Measurements from ENCODE around the gene CHST11. TPM values are rescaled to one million over a fixed set of nuclear protein-coding genes. Genes with fewer than 3 reads are reported as not detected.
A peak's percentile ranks its signal among the peaks of the same experiment; 100 is the strongest.

CHST11 gene
- total RNA-seq, 1 donor from 2014 or later, result 3.4 TPM

- intact Hi-C loops (cut with micrococcal nuclease), result no loop called here
- ATAC-seq (no peak), DNase-seq (no peak)
These were observed 231.2 kb downstream of the CHST11 start for GRCh38 chr12:104687823-104688573.

DNA sequence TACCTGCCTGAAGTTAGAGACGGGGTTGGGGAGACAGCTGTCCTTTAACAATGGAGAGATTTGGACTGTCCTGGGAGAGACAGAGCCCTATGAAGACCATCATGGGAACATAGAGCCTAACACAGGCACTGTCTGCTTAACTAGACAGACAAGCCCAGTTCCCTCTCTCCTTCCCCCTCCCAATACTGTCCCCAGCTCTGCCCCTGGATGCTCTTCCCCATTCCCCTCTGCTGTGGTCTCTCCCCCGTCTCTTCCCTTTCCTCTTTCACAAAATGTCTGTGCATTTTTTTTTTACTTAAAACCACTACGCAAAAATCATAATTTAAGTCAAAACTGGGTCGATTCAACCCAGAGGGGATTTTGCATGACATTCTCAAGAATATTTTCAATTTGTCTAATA lies 232.9 kb downstream of the CHST11 start:
- ATAC-seq, result peak; percentile 45
- intact Hi-C loops (cut with micrococcal nuclease), result no loop called here

GRCh38 chr12:104691721-104692556 lies 235.2 kb downstream of the CHST11 start:
- ATAC-seq, result peak; percentile 55
- no peak for DNase-seq
- intact Hi-C loops (cut with micrococcal nuclease), result no loop called here

More for the DNA sequence above, 232.9 kb downstream of the CHST11 start:
- no peak for DNase-seq

- intact Hi-C loops (cut with micrococcal nuclease), result no loop called here
- no peak for ATAC-seq
- no peak for DNase-seq
These were observed 235.9 kb downstream of the CHST11 start for GRCh38 chr12:104692557-104693218.

DNA sequence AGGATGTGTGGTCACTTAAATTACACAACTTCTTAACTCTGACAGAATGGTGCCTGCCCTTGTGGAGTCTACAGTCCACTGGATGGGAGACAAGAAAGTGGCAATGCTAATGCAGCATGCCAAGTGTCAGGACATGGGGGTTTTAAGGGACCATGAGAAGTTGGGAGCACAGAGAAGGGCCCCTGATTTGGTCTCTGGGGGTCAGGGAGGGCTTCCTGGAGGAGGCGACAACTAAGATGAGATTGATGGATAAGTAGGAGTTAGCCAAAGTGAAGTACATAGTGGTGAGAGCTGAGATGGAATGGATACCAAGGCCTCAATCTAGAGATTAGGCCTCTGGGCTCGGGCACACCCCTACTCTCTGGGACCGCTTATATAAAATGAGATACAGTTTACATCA lies 236.7 kb downstream of the CHST11 start:
- ATAC-seq (no peak), DNase-seq (no peak)
- intact Hi-C loops (cut with micrococcal nuclease), result no loop called here

GRCh38 chr12:104694161-104694560 lies 237.4 kb downstream of the CHST11 start:
- intact Hi-C loops (cut with micrococcal nuclease), result no loop called here
- DNase-seq (no peak), ATAC-seq (no peak)

GRCh38 chr12:104694711-104695110 lies 238.0 kb downstream of the CHST11 start:
- no peak for ATAC-seq
- intact Hi-C loops (cut with micrococcal nuclease), result no loop called here
- no peak for DNase-seq

- intact Hi-C loops (cut with micrococcal nuclease), result no loop called here
- DNase-seq (no peak), ATAC-seq (no peak)
These were observed 238.9 kb downstream of the CHST11 start for GRCh38 chr12:104695453-104696148.

- no peak for DNase-seq
- no peak for ATAC-seq
- intact Hi-C loops (cut with micrococcal nuclease), result no loop called here
These were observed 240.4 kb downstream of the CHST11 start for GRCh38 chr12:104697186-104697585.

GRCh38 chr12:104698871-104699270 lies 242.1 kb downstream of the CHST11 start:
- DNase-seq, result no peak
- intact Hi-C loops (cut with micrococcal nuclease), result no loop called here
- ATAC-seq, result no peak

DNA sequence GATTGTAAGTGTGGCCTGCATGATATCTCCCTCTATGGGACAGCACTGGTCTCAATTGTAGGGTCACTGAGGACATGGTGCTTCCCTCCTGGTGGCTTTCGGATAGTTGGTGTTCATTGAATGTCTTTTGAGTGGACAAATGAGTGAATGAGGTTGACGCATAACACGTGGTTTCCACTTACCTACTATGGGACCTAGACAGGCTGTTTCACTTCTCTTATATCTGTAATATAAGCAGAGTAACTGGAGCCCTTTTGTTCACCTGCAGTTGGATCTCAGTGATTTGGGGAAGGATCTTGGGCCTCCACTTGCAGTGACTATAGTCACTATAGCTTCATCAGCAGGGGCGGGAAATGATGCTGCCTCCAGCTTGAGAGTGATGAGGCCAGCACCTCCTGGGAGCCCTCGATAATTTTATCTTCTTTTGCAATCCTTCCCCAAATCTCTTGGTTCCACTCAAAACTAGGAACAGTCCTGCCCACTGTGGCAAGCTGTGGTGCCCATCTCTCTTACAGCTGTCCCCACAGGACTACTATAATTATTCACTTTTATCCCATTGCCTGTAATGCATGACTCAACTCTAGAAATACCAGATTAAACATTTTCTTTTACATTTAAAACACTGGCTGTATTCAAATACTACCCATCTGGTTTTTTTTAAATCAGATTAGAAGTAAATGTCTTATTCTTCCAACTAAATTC lies 242.9 kb downstream of the CHST11 start:
- intact Hi-C loops (cut with micrococcal nuclease), result no loop called here
- ATAC-seq (no peak), DNase-seq (no peak)

DNA sequence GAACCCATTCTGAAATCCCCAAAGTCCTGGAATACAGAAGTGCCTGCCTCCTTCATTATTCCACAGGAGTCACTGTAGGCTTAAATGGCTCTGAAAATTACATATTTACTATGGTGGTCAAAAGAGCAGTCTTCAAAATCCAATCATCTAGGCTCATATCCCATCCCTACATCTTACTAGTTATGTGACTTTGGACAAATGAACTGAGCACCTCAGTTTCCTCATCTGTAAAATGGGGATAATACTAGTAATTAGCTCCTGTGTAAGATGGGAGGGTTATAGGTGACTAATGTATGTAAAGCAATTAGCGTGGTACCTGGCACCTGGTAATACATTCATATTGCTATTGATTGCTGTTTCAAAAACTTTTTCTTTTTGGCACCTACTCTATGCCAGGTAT lies 243.6 kb downstream of the CHST11 start:
- ATAC-seq (no peak), DNase-seq (no peak)
- intact Hi-C loops (cut with micrococcal nuclease), result no loop called here

GRCh38 chr12:104701301-104701700 lies 244.6 kb downstream of the CHST11 start:
- no peak for ATAC-seq
- no peak for DNase-seq
- intact Hi-C loops (cut with micrococcal nuclease), result no loop called here

- intact Hi-C loops (cut with micrococcal nuclease), result no loop called here
- DNase-seq (peak; percentile 66), ATAC-seq (peak; percentile 58)
These were observed 245.0 kb downstream of the CHST11 start for GRCh38 chr12:104701756-104702155.

DNA sequence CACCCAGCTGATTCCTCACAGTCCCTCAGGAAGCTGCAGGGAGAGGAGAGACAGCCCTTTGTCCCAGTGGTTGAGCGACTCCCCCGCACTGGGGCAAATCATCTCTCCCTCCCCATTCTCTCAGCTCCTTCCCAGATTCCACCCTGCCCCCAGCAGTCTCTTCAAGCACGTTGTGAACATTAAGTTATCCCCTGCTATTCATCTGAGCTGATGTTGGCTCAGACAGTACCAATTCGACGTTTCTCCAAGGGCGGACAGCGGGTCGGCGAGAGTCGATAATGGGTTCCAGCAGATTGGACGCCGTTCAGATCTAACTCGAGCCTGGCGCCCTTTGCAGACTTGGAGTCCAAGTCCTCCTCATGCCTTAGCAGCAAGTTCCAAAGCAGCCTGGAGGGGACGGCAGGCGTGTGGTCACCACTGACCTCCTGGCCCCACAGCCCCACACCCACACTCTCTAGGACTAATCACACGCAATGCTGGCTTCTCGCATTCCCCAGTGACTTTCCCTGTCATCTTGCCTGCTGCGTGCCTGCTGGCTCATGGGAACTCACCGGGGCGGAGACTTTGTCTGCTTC lies 245.9 kb downstream of the CHST11 start:
- DNase-seq, result peak; percentile 78
- peak; percentile 91 for ATAC-seq
- intact Hi-C loops (cut with micrococcal nuclease), result no loop called here

DNA sequence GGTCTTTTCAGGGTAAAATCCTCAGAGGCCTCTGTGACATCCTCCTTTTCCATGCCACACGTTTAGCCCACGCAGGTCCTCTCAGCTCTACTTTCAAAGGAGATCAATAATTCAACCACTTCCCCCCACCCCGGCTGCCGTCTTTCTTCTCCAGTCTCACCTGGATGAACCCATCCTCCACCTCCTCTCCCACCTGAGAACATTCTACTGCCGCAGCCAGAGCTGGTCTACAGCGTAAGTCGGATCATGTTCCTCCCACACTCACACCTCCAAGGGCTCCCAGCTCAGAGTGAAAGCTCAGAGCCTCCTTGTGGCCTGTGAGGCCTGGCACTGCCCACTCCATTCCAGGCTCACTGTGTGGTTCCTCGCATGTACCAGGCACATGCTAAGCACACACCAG lies 246.6 kb downstream of the CHST11 start:
- no peak for ATAC-seq
- no peak for DNase-seq
- intact Hi-C loops (cut with micrococcal nuclease), result no loop called here

GRCh38 chr12:104704224-104704779 lies 247.6 kb downstream of the CHST11 start:
- no peak for DNase-seq

DNA sequence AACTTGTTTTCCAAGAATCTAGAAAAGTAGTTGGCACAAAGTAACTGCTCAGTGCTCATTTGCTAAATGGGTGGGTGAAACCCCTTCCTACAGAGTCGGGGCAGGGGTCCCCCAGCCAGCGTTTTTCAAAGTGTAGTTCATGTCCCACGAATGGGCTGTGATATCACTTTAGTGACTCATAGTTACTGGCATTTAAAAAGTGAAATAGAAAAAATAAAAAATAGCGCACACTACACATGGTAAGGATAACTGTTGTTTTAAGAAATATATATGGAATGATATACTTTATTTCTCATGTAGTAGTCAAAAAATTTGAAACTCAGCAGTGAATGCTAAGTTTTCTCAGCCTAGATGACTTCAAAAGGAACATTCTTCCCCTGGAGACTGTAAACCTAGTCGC lies 250.4 kb downstream of the CHST11 start:
- intact Hi-C loops (cut with micrococcal nuclease), result no loop called here
- no peak for DNase-seq

More at GRCh38 chr12:104704224-104704779, 247.6 kb downstream of the CHST11 start:
- no peak for ATAC-seq
- intact Hi-C loops (cut with micrococcal nuclease), result no loop called here

More for the DNA sequence above, 250.4 kb downstream of the CHST11 start:
- no peak for ATAC-seq
